ENCODE data around the gene CASP7.
"Not testable (repeated sequence)": the region's sequence is repeated elsewhere in the genome, so short reads cannot be mapped to it uniquely, and the experiment has no call there.

Gene CASP7

DNA sequence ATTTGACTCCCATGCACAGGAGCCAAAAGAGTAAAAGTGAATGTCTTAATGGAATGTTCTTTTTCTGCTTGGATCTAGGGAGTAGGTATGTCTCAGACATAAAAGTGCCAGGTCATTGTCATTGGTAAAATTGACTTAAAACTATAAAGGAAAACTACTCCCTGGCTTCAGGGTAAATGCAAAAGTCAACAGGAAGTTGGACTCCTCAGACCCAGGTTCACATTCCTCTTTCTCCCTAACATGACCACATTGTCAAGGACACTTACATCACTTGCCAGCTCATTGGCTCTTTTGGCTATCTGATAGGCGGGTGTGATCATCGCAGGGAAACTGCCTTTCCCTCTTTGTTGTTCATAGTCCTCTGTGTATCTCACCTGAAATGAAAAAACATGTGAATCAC, 29.5 kb upstream of the CASP7 start:
- Histone ChIP-seq H3K27me3 (ENCODE audit: low read length) (no peaks in the 10 kb centered on the region), H3K27ac (ENCODE audit: low read depth, low read length) (no peak overlapping the region), H3K9ac (ENCODE audit: low read length) (no peak overlapping the region), H3K9me2 (replicated peaks; ENCODE audit: insufficient read depth, low read length) (no peaks in the 10 kb centered on the region), H4K20me1 (ENCODE audit: low read depth, low read length) (no peaks in the 10 kb centered on the region), H2AFZ (ENCODE audit: low read depth, low read length, severe bottlenecking) (no peak overlapping the region), H3F3A (ENCODE audit: insufficient read depth) (no peaks in the 10 kb centered on the region), H3K4me2 (ENCODE audit: low read depth, low read length, poor library complexity, severe bottlenecking) (no peak overlapping the region), H3K79me2 (ENCODE audit: insufficient read depth, low read length) (no peaks in the 10 kb centered on the region), H3K4me3 (ENCODE audit: insufficient read depth, low read length, poor library complexity, severe bottlenecking) (no peak overlapping the region), H3K9me3 (ENCODE audit: insufficient read depth, low read length) (no peaks in the 10 kb centered on the region), H3K36me3 (ENCODE audit: low read length) (no peaks in the 10 kb centered on the region)
- TF ChIP-seq, protein P1, sequence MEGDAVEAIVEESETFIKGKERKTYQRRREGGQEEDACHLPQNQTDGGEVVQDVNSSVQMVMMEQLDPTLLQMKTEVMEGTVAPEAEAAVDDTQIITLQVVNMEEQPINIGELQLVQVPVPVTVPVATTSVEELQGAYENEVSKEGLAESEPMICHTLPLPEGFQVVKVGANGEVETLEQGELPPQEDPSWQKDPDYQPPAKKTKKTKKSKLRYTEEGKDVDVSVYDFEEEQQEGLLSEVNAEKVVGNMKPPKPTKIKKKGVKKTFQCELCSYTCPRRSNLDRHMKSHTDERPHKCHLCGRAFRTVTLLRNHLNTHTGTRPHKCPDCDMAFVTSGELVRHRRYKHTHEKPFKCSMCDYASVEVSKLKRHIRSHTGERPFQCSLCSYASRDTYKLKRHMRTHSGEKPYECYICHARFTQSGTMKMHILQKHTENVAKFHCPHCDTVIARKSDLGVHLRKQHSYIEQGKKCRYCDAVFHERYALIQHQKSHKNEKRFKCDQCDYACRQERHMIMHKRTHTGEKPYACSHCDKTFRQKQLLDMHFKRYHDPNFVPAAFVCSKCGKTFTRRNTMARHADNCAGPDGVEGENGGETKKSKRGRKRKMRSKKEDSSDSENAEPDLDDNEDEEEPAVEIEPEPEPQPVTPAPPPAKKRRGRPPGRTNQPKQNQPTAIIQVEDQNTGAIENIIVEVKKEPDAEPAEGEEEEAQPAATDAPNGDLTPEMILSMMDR (IDR thresholded peaks at IDR 0.05; ENCODE audit: insufficient read depth, low read length, poor library complexity, severe bottlenecking) = no peak
- TF ChIP-seq EZH2phosphoT487 (conservative IDR thresholded peaks at IDR 0.05; ENCODE audit: low read length) = no peak

DNA sequence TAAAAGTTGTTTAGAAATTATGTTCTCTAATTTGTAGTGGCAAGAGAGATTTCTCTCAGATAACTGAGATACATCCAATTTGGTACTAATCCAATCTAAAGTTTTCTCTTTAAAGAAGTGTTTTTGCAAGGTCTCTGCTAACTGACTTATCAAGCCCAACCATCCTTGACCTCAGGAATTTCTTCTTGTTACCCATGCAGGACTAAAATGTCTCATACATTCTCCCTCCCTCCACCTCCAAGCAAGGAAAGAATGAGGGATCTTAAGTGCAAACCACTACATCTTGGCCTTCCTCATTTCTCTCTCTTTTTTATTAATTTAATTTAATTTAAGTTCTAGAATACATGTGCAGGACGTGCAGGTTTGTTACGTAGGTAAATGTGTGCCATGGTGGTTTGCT, 28.7 kb upstream of the CASP7 start:
- no peaks in the 10 kb centered on the region for H4K20me1 ChIP-seq (ENCODE audit: low read depth, low read length)
- H3F3A ChIP-seq (ENCODE audit: insufficient read depth) = no peaks in the 10 kb centered on the region
- H3K9ac ChIP-seq (ENCODE audit: low read length) = no peak overlapping the region
- no peaks in the 10 kb centered on the region for H3K9me2 ChIP-seq (replicated peaks; ENCODE audit: insufficient read depth, low read length)
- no peaks in the 10 kb centered on the region for H3K27me3 ChIP-seq (ENCODE audit: low read length)
- no peaks in the 10 kb centered on the region for H3K79me2 ChIP-seq (ENCODE audit: insufficient read depth, low read length)
- H3K36me3 ChIP-seq (ENCODE audit: low read length) = no peaks in the 10 kb centered on the region
- H3K27ac ChIP-seq (ENCODE audit: low read depth, low read length) = no peak overlapping the region
- H3K9me3 ChIP-seq (ENCODE audit: insufficient read depth, low read length) = no peaks in the 10 kb centered on the region
- no peak overlapping the region for H2AFZ ChIP-seq (ENCODE audit: low read depth, low read length, severe bottlenecking)
- TF ChIP-seq, protein P1 (IDR thresholded peaks at IDR 0.05; ENCODE audit: insufficient read depth, low read length, poor library complexity, severe bottlenecking) = no peak
- no peak for TF ChIP-seq EZH2phosphoT487 (conservative IDR thresholded peaks at IDR 0.05; ENCODE audit: low read length)
- H3K4me2 ChIP-seq (ENCODE audit: low read depth, low read length, poor library complexity, severe bottlenecking) = no peak overlapping the region
- H3K4me3 ChIP-seq (ENCODE audit: insufficient read depth, low read length, poor library complexity, severe bottlenecking) = no peak overlapping the region

DNA sequence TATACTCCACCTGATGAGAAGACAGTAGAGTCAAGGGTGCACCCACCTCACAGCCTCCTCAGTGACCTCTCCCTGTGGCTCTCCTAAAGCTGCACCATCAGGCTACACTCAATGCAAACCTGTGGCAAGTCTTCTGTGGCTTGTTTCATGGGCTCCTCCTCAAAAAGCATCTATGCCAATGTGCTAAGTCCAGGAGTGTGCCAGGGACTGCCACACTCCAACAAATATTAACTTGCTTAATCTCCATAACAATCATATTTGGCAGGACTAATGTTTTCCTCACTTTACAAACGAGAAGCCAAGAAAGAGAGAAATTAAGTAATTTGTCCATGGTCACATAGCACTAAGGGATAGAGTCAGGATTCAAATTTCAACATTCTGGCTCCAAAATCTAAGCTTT, 27.8 kb upstream of the CASP7 start:
- H2AFZ ChIP-seq (ENCODE audit: low read depth, low read length, severe bottlenecking) = no peak overlapping the region
- no peaks in the 10 kb centered on the region for H3K27me3 ChIP-seq (ENCODE audit: low read length)
- no peaks in the 10 kb centered on the region for H4K20me1 ChIP-seq (ENCODE audit: low read depth, low read length)
- no peaks in the 10 kb centered on the region for H3K79me2 ChIP-seq (ENCODE audit: insufficient read depth, low read length)
- no peaks in the 10 kb centered on the region for H3K36me3 ChIP-seq (ENCODE audit: low read length)
- H3K9ac ChIP-seq (ENCODE audit: low read length) = no peak overlapping the region
- no peaks in the 10 kb centered on the region for H3K9me2 ChIP-seq (replicated peaks; ENCODE audit: insufficient read depth, low read length)
- no peaks in the 10 kb centered on the region for H3K9me3 ChIP-seq (ENCODE audit: insufficient read depth, low read length)
- H3K4me2 ChIP-seq (ENCODE audit: low read depth, low read length, poor library complexity, severe bottlenecking) = no peak overlapping the region
- no peak overlapping the region for H3K27ac ChIP-seq (ENCODE audit: low read depth, low read length)
- no peak for TF ChIP-seq EZH2phosphoT487 (conservative IDR thresholded peaks at IDR 0.05; ENCODE audit: low read length)
- TF ChIP-seq, protein P1 (IDR thresholded peaks at IDR 0.05; ENCODE audit: insufficient read depth, low read length, poor library complexity, severe bottlenecking) = no peak
- no peaks in the 10 kb centered on the region for H3F3A ChIP-seq (ENCODE audit: insufficient read depth)
- H3K4me3 ChIP-seq (ENCODE audit: insufficient read depth, low read length, poor library complexity, severe bottlenecking) = no peak overlapping the region

DNA sequence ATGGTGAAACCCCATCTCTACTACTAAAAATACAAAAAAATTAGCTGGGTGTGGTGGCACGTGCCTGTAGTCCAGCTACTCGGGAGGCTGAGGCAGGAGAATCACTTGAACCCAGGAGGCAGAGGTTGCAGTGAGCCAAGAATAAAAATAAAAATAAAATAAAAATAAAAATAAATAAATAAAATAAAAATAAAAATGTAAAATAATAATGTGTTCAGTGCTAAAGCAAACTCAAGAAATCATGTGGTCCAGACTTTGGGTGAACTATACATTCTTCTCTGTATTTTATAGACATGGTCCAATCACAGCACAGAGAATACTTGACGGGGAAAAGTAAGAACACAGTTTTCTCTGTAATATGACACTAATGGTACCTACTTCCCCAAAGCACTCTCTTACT, 27.3 kb upstream of the CASP7 start:
- not testable (repeated sequence) for H3K9ac ChIP-seq (ENCODE audit: low read length); H3K9me3 ChIP-seq (ENCODE audit: insufficient read depth, low read length); H2AFZ ChIP-seq (ENCODE audit: low read depth, low read length, severe bottlenecking); H3K79me2 ChIP-seq (ENCODE audit: insufficient read depth, low read length); H3K27me3 ChIP-seq (ENCODE audit: low read length); H3K9me2 ChIP-seq (replicated peaks; ENCODE audit: insufficient read depth, low read length); H3K27ac ChIP-seq (ENCODE audit: low read depth, low read length); H3K36me3 ChIP-seq (ENCODE audit: low read length); H3F3A ChIP-seq (ENCODE audit: insufficient read depth); H4K20me1 ChIP-seq (ENCODE audit: low read depth, low read length); H3K4me3 ChIP-seq (ENCODE audit: insufficient read depth, low read length, poor library complexity, severe bottlenecking); H3K4me2 ChIP-seq (ENCODE audit: low read depth, low read length, poor library complexity, severe bottlenecking)

Data from SU-DHL-6 (cell line).